COLO668 (cell line): ENCODE data around the gene ZNF480.
"Not testable (repeated sequence)": the region's sequence is repeated elsewhere in the genome, so short reads cannot be mapped to it uniquely, and the experiment has no call there.

Experiments
- DNase-seq: peaks from one replicate; lab custom pipeline; 2025; ENCODE audit not compliant: unreplicated experiment; lab: John Stamatoyannopoulos, UW

Gene ZNF480

GRCh38 chr19:52336791-52337381 is 39.9 kb downstream of the ZNF480 start:
- no peak for DNase-seq

- DNase-seq: not testable (repeated sequence)
Observed at GRCh38 chr19:52339022-52339421, 42.1 kb downstream of the ZNF480 start.

GRCh38 chr19:52343548-52343947 is 46.6 kb downstream of the ZNF480 start:
- DNase-seq: peak; percentile 40

DNA sequence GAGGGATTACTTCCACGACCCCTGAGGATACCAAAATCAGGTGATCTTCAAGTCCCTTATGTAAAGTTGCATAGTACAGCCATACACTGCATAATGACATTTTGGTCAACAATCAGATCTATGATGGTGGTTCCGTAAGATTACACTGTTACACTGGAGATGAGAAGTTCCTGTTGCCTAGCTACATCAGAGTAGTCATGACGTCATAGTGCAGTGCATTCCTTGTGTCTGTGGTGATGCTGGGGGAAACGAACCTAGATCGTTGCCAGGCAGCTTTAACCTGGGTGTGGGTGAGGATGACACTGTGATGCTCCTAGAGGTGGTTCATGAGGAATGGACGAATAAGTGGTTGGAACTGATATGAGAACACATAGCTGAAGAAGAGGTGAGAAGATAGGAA is 48.2 kb downstream of the ZNF480 start:
- no peak for DNase-seq

DNA sequence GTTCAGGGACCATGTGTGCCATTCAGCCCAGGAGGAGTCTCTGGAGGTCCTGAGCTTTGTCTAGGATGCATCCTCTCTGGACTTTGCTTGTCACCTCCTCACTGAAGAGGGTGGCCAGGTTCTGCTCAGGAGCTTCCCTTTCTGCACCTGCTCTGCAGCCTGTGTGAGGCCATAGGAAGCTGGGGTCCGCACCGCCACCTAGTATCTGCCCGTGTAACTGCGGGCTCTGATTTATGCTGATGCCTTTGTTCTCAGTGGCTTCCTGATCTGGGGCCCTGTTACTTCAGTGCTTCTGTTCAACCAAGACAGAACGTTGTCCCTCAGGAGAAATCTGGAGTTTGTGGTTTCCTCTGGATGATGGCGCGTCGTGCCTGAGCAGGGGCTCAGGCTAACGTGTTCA is 54.5 kb downstream of the ZNF480 start:
- peak; percentile 12 for DNase-seq

- DNase-seq: no peak
Observed at GRCh38 chr19:52366414-52366824, 69.5 kb downstream of the ZNF480 start.

DNA sequence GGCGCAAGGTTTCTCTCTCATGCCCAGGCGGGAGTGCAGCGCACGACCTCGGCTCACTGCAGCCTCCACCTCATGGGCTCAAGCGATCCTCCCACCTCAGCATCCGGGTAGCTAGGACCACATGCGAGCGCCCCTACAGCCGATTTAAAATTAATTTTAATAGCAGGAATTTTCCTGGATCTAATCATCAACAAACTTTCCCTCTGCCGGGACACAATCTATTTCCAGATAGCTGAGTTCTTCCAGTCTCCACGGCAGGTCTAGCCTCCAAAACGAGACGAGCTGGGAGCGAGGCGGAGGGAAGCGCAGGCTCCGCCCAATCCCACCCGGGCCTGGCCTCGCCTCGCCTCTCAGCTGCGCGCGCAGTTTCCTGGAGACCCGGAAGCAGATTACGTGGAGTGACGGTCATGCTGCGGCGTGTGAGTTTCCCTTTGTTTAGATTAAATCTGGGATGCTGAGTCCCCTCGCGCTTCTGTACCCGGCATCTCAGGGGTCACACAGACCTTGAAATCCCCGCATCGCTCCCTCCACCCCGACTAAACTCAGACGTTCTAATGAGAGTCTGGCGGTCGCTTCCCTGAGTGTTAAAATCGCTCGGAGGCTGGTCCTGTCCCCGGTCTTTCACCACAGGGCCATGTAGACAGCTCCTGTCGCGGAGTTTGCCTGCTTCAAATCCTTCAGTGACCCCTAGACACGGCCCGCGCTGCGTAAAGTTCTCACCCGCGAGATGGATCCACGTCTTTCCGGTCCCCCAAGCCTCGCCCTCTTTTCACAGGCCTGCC is 72.8 kb downstream of the ZNF480 start, which contains the start of gene ZNF880:
Gene ZNF880, plus strand, starts transcription at position 365 of the 782 bp plus-strand sequence. Its CDS starts 43 bp downstream, at position 408.
- peak; percentile 81 for DNase-seq

DNA sequence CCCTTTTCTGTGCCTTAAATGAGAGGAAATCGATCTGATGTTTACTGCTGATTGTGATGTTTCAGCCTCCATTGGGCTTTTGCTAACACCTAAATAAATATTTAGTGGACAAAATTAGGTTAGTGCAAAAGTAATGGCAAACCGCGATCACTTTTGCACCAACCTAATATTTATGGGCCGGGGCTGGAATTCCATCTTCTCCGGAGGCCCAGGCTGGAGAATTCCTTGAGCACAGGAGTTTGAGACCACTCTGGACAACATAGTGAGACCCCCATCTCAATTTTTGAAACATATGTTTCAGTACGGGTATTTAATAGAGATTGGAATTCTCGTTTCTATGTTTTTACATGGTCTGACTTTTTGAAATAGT is 73.4 kb downstream of the ZNF480 start:
- DNase-seq: no peak
